ENCODE results near the gene GNA12. TPM values are rescaled to one million over a fixed set of nuclear protein-coding genes. Genes with fewer than 3 reads are reported as not detected.

The GNA12 gene
- total RNA-seq, 1 donor from 2014 or later = 67.2 TPM

DNA sequence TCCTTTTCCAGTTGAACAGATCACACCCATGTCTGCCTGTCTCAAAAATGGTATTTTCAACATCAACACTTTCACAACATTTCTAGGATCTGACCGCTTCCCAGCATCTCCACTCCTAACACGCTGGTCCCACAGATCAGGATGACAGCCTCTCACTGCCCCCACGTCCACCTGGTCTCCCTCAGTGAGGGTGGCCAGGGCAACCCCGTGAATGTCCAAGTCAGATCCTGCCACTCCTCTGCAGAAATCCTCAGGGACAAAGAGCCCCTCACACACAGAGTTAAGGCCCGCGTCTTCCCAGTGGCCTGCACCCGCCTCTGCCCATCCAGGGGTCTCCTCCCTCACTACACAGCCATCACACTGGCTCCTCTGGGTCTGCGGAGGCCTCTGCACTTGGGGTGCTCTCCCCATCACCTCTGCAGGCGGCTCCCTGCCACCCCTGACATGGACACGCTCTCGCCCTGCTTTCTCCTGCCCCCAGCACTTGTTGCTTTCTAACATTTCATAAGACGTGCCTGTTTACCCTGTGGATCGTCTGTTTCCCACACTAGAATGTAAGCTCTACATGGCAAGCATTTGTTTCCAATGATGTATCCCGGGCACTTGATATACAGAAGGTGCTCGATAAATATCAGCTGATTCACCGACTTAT is 20.0 kb downstream of the GNA12 start:
- Mint-ChIP-seq H3K36me3 (ENCODE audit: low read depth, unreplicated experiment) (peaks cover 7% of the 10 kb centered on the region), H3K4me3 (ENCODE audit: unreplicated experiment) (no peak overlapping the region), H3K27me3 (ENCODE audit: low read depth, unreplicated experiment) (no peaks in the 10 kb centered on the region), H3K9me3 (ENCODE audit: unreplicated experiment) (peaks cover 2% of the 10 kb centered on the region), H3K27ac (ENCODE audit: unreplicated experiment) (peak overlapping the region; percentile 60), H3K4me1 (ENCODE audit: low read depth, unreplicated experiment) (peaks cover 69% of the 10 kb centered on the region)
- no peak overlapping the region for H2AFZ ChIP-seq (ENCODE audit: low read depth, low read length)
- DNase-seq (ENCODE audit: low read depth) = peak; percentile 79
- H3K27me3 ChIP-seq (ENCODE audit: insufficient read depth, low read length) = no peaks in the 10 kb centered on the region
- peaks cover 31% of the 10 kb centered on the region for H4K20me1 ChIP-seq (ENCODE audit: insufficient read depth, low read length)
- peak overlapping the region; percentile 39 for H3K27ac ChIP-seq (ENCODE audit: low read depth, low read length)
- no peaks in the 10 kb centered on the region for H3K9me3 ChIP-seq (ENCODE audit: insufficient read depth, low read depth, low read length)
- FAIRE-seq = no peak
- peaks cover 64% of the 10 kb centered on the region for H3K4me1 ChIP-seq (ENCODE audit: insufficient read depth, low read length)
- H3K79me2 ChIP-seq (ENCODE audit: insufficient read depth, low read length) = peaks cover 72% of the 10 kb centered on the region
- no peak overlapping the region for H3K4me3 ChIP-seq (ENCODE audit: insufficient read depth, low read depth, low read length)
- no peaks in the 10 kb centered on the region for H3K36me3 ChIP-seq (ENCODE audit: insufficient read depth, low read length)
- H3K9ac ChIP-seq (ENCODE audit: low read length) = peak overlapping the region; percentile 31
- H3K4me2 ChIP-seq (ENCODE audit: low read length) = peak overlapping the region; percentile 47
- TF ChIP-seq EZH2 (IDR thresholded peaks at IDR 0.05; ENCODE audit: insufficient read depth, low read length) = no peak
- TF ChIP-seq, protein P1, sequence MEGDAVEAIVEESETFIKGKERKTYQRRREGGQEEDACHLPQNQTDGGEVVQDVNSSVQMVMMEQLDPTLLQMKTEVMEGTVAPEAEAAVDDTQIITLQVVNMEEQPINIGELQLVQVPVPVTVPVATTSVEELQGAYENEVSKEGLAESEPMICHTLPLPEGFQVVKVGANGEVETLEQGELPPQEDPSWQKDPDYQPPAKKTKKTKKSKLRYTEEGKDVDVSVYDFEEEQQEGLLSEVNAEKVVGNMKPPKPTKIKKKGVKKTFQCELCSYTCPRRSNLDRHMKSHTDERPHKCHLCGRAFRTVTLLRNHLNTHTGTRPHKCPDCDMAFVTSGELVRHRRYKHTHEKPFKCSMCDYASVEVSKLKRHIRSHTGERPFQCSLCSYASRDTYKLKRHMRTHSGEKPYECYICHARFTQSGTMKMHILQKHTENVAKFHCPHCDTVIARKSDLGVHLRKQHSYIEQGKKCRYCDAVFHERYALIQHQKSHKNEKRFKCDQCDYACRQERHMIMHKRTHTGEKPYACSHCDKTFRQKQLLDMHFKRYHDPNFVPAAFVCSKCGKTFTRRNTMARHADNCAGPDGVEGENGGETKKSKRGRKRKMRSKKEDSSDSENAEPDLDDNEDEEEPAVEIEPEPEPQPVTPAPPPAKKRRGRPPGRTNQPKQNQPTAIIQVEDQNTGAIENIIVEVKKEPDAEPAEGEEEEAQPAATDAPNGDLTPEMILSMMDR (IDR thresholded peaks at IDR 0.05; ENCODE audit: insufficient read depth, low read depth, low read length) = no peak

DNA sequence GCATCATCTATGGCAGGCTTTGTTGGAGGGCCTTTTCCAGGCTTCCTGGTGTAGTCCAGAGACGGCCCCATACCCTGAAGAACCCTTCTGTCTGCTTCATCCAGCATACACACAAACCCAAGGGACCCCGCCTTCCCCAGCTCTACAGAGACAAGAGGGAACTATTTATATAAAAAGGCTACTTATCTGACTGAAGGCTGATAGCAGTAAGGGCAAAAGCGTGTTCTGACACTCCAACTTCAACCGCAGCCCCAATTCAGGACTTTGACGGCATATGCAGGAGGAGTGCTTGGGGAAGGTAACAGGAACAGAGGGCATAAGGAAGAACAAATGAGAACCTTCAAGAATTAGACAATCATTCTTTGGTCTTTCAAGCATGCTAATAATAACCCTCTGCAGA is 21.0 kb downstream of the GNA12 start:
- peaks cover 64% of the 10 kb centered on the region for H3K4me1 ChIP-seq (ENCODE audit: insufficient read depth, low read length)
- no peak overlapping the region for H3K4me2 ChIP-seq (ENCODE audit: low read length)
- H3K4me3 ChIP-seq (ENCODE audit: insufficient read depth, low read depth, low read length) = no peak overlapping the region
- peaks cover 75% of the 10 kb centered on the region for H3K79me2 ChIP-seq (ENCODE audit: insufficient read depth, low read length)
- H4K20me1 ChIP-seq (ENCODE audit: insufficient read depth, low read length) = peaks cover 34% of the 10 kb centered on the region
- Mint-ChIP-seq H3K4me3 (ENCODE audit: unreplicated experiment) (peak overlapping the region; percentile 35), H3K27me3 (ENCODE audit: low read depth, unreplicated experiment) (no peaks in the 10 kb centered on the region), H3K4me1 (ENCODE audit: low read depth, unreplicated experiment) (peaks cover 73% of the 10 kb centered on the region), H3K36me3 (ENCODE audit: low read depth, unreplicated experiment) (peaks cover 7% of the 10 kb centered on the region), H3K27ac (ENCODE audit: unreplicated experiment) (peak overlapping the region; percentile 99), H3K9me3 (ENCODE audit: unreplicated experiment) (peaks cover 2% of the 10 kb centered on the region)
- no peak overlapping the region for H3K9ac ChIP-seq (ENCODE audit: low read length)
- no peaks in the 10 kb centered on the region for H3K36me3 ChIP-seq (ENCODE audit: insufficient read depth, low read length)
- FAIRE-seq (no peak), DNase-seq (ENCODE audit: low read depth) (no peak)
- no peak for TF ChIP-seq EZH2 (IDR thresholded peaks at IDR 0.05; ENCODE audit: insufficient read depth, low read length)
- TF ChIP-seq, protein P1 (IDR thresholded peaks at IDR 0.05; ENCODE audit: insufficient read depth, low read depth, low read length) = no peak
- no peaks in the 10 kb centered on the region for H3K27me3 ChIP-seq (ENCODE audit: insufficient read depth, low read length)
- H3K27ac ChIP-seq (ENCODE audit: low read depth, low read length) = peak overlapping the region; percentile 91
- H2AFZ ChIP-seq (ENCODE audit: low read depth, low read length) = no peak overlapping the region
- H3K9me3 ChIP-seq (ENCODE audit: insufficient read depth, low read depth, low read length) = no peaks in the 10 kb centered on the region

DNA sequence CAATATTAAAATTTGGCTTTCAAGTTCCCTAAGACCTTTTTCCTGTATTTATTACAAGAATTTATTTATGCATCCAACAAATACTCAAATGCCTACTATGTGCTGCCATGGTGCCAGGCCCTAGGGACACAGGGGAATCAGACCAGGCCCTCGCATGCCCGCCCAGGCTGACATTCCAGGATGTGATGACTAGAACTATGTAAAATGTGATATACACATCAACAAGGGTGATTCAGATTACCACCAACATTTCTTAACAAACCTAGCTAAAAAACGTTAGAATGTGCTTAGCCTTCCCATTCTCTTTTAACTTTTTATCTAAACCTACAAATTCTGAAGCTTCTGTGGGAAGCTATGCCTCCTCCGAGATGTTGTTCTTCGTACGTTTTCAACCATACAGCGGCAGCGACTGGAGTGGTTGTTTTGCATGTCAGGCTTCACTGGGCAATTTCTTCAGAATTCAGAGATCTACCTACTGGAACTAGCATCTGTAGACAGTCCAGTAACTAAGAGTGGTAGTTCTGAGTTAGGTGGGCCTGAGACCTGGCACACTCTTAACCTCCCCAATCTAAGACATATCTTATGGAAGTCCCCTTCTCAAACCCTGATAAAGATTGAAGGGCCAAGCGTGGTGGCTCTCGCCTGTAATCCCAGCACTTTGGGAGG is 22.1 kb downstream of the GNA12 start:
- peaks cover 2% of the 10 kb centered on the region for H3K9me3 Mint-ChIP-seq (ENCODE audit: unreplicated experiment)
- H3K27ac ChIP-seq (ENCODE audit: low read depth, low read length) = peak overlapping the region; percentile 91
- peaks cover 72% of the 10 kb centered on the region for H3K4me1 Mint-ChIP-seq (ENCODE audit: low read depth, unreplicated experiment)
- H2AFZ ChIP-seq (ENCODE audit: low read depth, low read length) = no peak overlapping the region
- H3K9me3 ChIP-seq (ENCODE audit: insufficient read depth, low read depth, low read length) = no peaks in the 10 kb centered on the region
- peaks cover 75% of the 10 kb centered on the region for H3K79me2 ChIP-seq (ENCODE audit: insufficient read depth, low read length)
- DNase-seq (ENCODE audit: low read depth) = peak; percentile 92
- no peaks in the 10 kb centered on the region for H3K27me3 ChIP-seq (ENCODE audit: insufficient read depth, low read length)
- peak; percentile 54 for FAIRE-seq
- H3K36me3 Mint-ChIP-seq (ENCODE audit: low read depth, unreplicated experiment) = peaks cover 7% of the 10 kb centered on the region
- H3K4me3 Mint-ChIP-seq (ENCODE audit: unreplicated experiment) = peak overlapping the region; percentile 31
- peak overlapping the region; percentile 64 for H3K4me2 ChIP-seq (ENCODE audit: low read length)
- H4K20me1 ChIP-seq (ENCODE audit: insufficient read depth, low read length) = peaks cover 29% of the 10 kb centered on the region
- H3K4me1 ChIP-seq (ENCODE audit: insufficient read depth, low read length) = peaks cover 60% of the 10 kb centered on the region
- no peaks in the 10 kb centered on the region for H3K27me3 Mint-ChIP-seq (ENCODE audit: low read depth, unreplicated experiment)
- H3K4me3 ChIP-seq (ENCODE audit: insufficient read depth, low read depth, low read length) = peak overlapping the region; percentile 9
- TF ChIP-seq, protein P1 (IDR thresholded peaks at IDR 0.05; ENCODE audit: insufficient read depth, low read depth, low read length) = no peak
- TF ChIP-seq EZH2 (IDR thresholded peaks at IDR 0.05; ENCODE audit: insufficient read depth, low read length) = no peak
- peak overlapping the region; percentile 75 for H3K9ac ChIP-seq (ENCODE audit: low read length)
- no peaks in the 10 kb centered on the region for H3K36me3 ChIP-seq (ENCODE audit: insufficient read depth, low read length)
- peak overlapping the region; percentile 99 for H3K27ac Mint-ChIP-seq (ENCODE audit: unreplicated experiment)
